Astrocyte (in vitro differentiated cells and primary cell): Measurements from ENCODE around the gene PCSK2. TPM values are rescaled to one million over a fixed set of nuclear protein-coding genes. Genes with fewer than 3 reads are reported as not detected.

Experiments
- DNase-seq: peaks from one replicate; pipeline ENCODE4 v3.0.0-alpha.2; 2010; ENCODE audit warnings: low read depth
- FAIRE-seq: peaks from 2 replicates; lab custom pipeline; 2011; peaks lifted over from hg19 to GRCh38; lab: Jason Lieb, UNC
- H2AFZ ChIP-seq: 2 replicates; pipeline ENCODE4 v1.6.0; 2012; ENCODE audit warnings: low read depth, low read length, inconsistent platforms
- H3K27ac ChIP-seq: 2 replicates; pipeline ENCODE4 v1.5.1; 2011; ENCODE audit warnings: low read depth, low read length, inconsistent platforms
- H3K27me3 ChIP-seq: 2 replicates; pipeline ENCODE4 v1.6.0; 2011; ENCODE audit warnings: low read length, inconsistent platforms; ENCODE audit not compliant: insufficient read depth
- H3K36me3 ChIP-seq: 2 replicates; pipeline ENCODE4 v1.5.1; 2011; ENCODE audit warnings: low read length, inconsistent platforms; ENCODE audit not compliant: insufficient read depth
- H3K4me1 ChIP-seq: 2 replicates; pipeline ENCODE4 v1.5.1; 2011; ENCODE audit warnings: low read length, inconsistent platforms; ENCODE audit not compliant: insufficient read depth
- H3K4me2 ChIP-seq: 2 replicates; pipeline ENCODE4 v1.6.0; 2012; ENCODE audit warnings: low read length, inconsistent platforms
- H3K4me3 ChIP-seq: 2 replicates; pipeline ENCODE4 v1.5.1; 2011; ENCODE audit warnings: low read depth, mild to moderate bottlenecking, low read length, inconsistent platforms; ENCODE audit not compliant: insufficient read depth
- H3K79me2 ChIP-seq: 2 replicates; pipeline ENCODE4 v1.6.0; 2012; ENCODE audit warnings: mild to moderate bottlenecking, low read length, inconsistent platforms; ENCODE audit not compliant: insufficient read depth
- H3K9ac ChIP-seq: 2 replicates; pipeline ENCODE4 v1.6.0; 2012; ENCODE audit warnings: mild to moderate bottlenecking, low read length, inconsistent platforms
- H3K9me3 ChIP-seq: 2 replicates; pipeline ENCODE4 v1.5.1; 2012; ENCODE audit warnings: low read depth, mild to moderate bottlenecking, low read length, inconsistent platforms; ENCODE audit not compliant: insufficient read depth
- H4K20me1 ChIP-seq: 2 replicates; pipeline ENCODE4 v1.6.0; 2012; ENCODE audit warnings: low read length, inconsistent platforms; ENCODE audit not compliant: insufficient read depth
- H3K27ac Mint-ChIP-seq: one replicate; pipeline ENCODE4 v1.8.0; 2021; ENCODE audit warnings: mild to moderate bottlenecking, mixed read lengths; ENCODE audit not compliant: unreplicated experiment
- H3K27me3 Mint-ChIP-seq: one replicate; pipeline ENCODE4 v1.8.0; 2021; ENCODE audit warnings: low read depth, mixed read lengths; ENCODE audit not compliant: unreplicated experiment
- H3K36me3 Mint-ChIP-seq: one replicate; pipeline ENCODE4 v1.8.0; 2021; ENCODE audit warnings: low read depth, mixed read lengths; ENCODE audit not compliant: unreplicated experiment
- H3K4me1 Mint-ChIP-seq: one replicate; pipeline ENCODE4 v1.8.0; 2021; ENCODE audit warnings: low read depth, mixed read lengths; ENCODE audit not compliant: unreplicated experiment
- H3K4me3 Mint-ChIP-seq: one replicate; pipeline ENCODE4 v1.8.0; 2021; ENCODE audit warnings: mild to moderate bottlenecking, moderate library complexity, mixed read lengths; ENCODE audit not compliant: unreplicated experiment
- H3K9me3 Mint-ChIP-seq: one replicate; pipeline ENCODE4 v1.8.0; 2021; ENCODE audit warnings: mild to moderate bottlenecking, mixed read lengths; ENCODE audit not compliant: unreplicated experiment
- EZH2 ChIP-seq: IDR thresholded peaks from 2 replicates; pipeline ENCODE4 v1.6.1; 2012; ENCODE audit warnings: mild to moderate bottlenecking, low read length, inconsistent platforms; ENCODE audit not compliant: insufficient read depth
- total RNA-seq: library from RNA; stranded (reverse); gene quantifications from 2 replicates; pipeline ENCODE4 v1.2.1, GENCODE V29; 2021
- TF ChIP-seq, protein P1 (sequence below): IDR thresholded peaks from 2 replicates; pipeline ENCODE4 v1.5.1; 2011; ENCODE audit warnings: low read depth, mild to moderate bottlenecking, inconsistent platforms, low read length, moderate library complexity; ENCODE audit not compliant: insufficient read depth

The PCSK2 gene
- total RNA-seq, 1 donor from 2014 or later = not detected

DNA sequence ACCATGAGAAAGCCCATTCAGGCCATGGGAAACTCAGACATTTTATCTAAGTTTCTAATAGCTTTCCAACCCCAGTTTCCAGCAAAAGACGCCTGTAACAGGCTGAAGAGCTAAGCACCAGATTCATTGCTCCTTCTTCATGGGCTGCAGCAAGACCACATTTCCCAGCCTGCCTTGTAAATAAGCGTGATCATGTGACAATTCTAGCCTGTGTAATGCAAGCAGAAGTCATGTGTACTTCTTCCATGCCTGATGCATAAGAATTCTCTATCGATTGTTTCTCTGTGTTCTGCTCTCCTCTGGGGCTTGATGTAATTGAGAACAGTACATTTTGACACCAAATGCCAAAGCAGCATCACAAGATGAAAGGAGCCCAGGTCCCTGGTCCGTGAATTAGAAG, 6.8 kb downstream of the PCSK2 start:
- Histone ChIP-seq H4K20me1 (no peaks in the 10 kb centered on the region), H3K36me3 (no peaks in the 10 kb centered on the region), H3K9ac (no peak overlapping the region), H3K4me3 (no peak overlapping the region), H2AFZ (no peak overlapping the region), H3K79me2 (no peaks in the 10 kb centered on the region), H3K9me3 (no peaks in the 10 kb centered on the region), H3K4me2 (no peak overlapping the region), H3K4me1 (no peaks in the 10 kb centered on the region), H3K27ac (no peak overlapping the region), H3K27me3 (peaks cover 10% of the 10 kb centered on the region)
- Mint-ChIP-seq H3K27me3 (peaks cover 38% of the 10 kb centered on the region), H3K4me1 (no peaks in the 10 kb centered on the region), H3K27ac (no peak overlapping the region), H3K4me3 (no peak overlapping the region), H3K36me3 (no peaks in the 10 kb centered on the region), H3K9me3 (no peaks in the 10 kb centered on the region)
- TF ChIP-seq, protein P1, sequence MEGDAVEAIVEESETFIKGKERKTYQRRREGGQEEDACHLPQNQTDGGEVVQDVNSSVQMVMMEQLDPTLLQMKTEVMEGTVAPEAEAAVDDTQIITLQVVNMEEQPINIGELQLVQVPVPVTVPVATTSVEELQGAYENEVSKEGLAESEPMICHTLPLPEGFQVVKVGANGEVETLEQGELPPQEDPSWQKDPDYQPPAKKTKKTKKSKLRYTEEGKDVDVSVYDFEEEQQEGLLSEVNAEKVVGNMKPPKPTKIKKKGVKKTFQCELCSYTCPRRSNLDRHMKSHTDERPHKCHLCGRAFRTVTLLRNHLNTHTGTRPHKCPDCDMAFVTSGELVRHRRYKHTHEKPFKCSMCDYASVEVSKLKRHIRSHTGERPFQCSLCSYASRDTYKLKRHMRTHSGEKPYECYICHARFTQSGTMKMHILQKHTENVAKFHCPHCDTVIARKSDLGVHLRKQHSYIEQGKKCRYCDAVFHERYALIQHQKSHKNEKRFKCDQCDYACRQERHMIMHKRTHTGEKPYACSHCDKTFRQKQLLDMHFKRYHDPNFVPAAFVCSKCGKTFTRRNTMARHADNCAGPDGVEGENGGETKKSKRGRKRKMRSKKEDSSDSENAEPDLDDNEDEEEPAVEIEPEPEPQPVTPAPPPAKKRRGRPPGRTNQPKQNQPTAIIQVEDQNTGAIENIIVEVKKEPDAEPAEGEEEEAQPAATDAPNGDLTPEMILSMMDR = no peak
- TF ChIP-seq EZH2 = no peak
- DNase-seq (no peak), FAIRE-seq (no peak)

DNA sequence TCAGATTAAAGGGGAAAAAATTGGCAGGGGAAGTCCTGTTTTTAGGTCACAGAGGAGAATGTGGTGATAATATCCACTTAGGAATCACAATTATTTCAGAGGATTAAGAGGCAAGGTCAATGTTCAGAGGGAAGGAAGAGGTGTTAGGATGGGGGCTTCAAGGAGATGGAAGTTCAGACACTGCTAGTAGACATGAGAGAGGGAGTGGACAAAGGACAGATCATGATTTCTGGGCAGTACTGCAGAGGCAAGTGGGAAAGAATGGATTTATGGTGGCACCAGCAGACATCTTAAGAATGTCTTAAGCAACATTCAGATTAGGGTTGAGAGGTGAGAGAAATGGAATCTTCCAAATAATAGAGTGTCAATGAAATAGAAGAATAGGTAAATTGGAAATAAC, 9.9 kb downstream of the PCSK2 start:
- Histone ChIP-seq H3K79me2 (no peaks in the 10 kb centered on the region), H4K20me1 (no peaks in the 10 kb centered on the region), H3K9ac (no peak overlapping the region), H3K27me3 (no peaks in the 10 kb centered on the region), H2AFZ (no peak overlapping the region), H3K4me3 (no peak overlapping the region), H3K36me3 (no peaks in the 10 kb centered on the region), H3K9me3 (no peaks in the 10 kb centered on the region), H3K4me2 (no peak overlapping the region), H3K4me1 (no peaks in the 10 kb centered on the region), H3K27ac (no peak overlapping the region)
- H3K4me1 Mint-ChIP-seq = no peaks in the 10 kb centered on the region
- H3K36me3 Mint-ChIP-seq = no peaks in the 10 kb centered on the region
- TF ChIP-seq, protein P1 = no peak
- TF ChIP-seq EZH2 = no peak
- no peaks in the 10 kb centered on the region for H3K9me3 Mint-ChIP-seq
- no peak for FAIRE-seq
- no peak for DNase-seq
- no peak overlapping the region for H3K4me3 Mint-ChIP-seq
- H3K27me3 Mint-ChIP-seq = peaks cover 24% of the 10 kb centered on the region
- no peak overlapping the region for H3K27ac Mint-ChIP-seq

DNA sequence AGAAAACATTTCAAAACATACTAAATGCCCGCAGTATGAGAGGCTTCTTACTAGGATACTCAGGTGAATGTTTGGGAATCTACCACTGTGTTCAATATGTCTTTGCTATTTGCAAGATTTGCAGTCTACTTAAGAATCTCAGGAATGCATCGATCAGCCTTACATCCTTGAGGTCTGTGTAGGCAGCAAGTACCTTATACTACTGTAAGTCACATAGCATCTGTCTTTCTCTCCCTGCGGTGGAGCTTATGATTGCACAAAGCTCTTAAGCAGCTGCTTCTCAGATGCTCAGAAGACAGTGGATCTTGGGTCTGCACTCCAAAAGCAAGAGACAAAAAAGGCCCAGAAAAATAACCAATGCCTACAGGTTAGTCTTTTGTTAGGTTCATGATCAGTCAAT, 21.4 kb downstream of the PCSK2 start:
- Histone ChIP-seq H4K20me1 (no peaks in the 10 kb centered on the region), H3K27me3 (no peaks in the 10 kb centered on the region), H3K4me3 (no peak overlapping the region), H2AFZ (no peak overlapping the region), H3K4me2 (no peak overlapping the region), H3K9ac (no peak overlapping the region), H3K4me1 (no peaks in the 10 kb centered on the region), H3K36me3 (no peaks in the 10 kb centered on the region), H3K79me2 (no peaks in the 10 kb centered on the region), H3K27ac (no peak overlapping the region), H3K9me3 (no peaks in the 10 kb centered on the region)
- no peak for FAIRE-seq
- Mint-ChIP-seq H3K9me3 (peaks cover 2% of the 10 kb centered on the region), H3K4me1 (peaks cover 6% of the 10 kb centered on the region), H3K27ac (no peak overlapping the region), H3K27me3 (peaks cover 8% of the 10 kb centered on the region), H3K36me3 (no peaks in the 10 kb centered on the region), H3K4me3 (no peak overlapping the region)
- DNase-seq = no peak
- TF ChIP-seq EZH2 = no peak
- TF ChIP-seq, protein P1 = no peak
